ENCODE data around the gene TASP1.
"Not testable (repeated sequence)": the region's sequence is repeated elsewhere in the genome, so short reads cannot be mapped to it uniquely, and the experiment has no call there.

- not testable (repeated sequence) for TF ChIP-seq YY1 (IDR thresholded peaks at IDR 0.05; ENCODE audit: insufficient read depth, insufficient read length); ZNF274 (IDR thresholded peaks at IDR 0.05; ENCODE audit: low read depth, low read length); SUZ12 (IDR thresholded peaks at IDR 0.05; ENCODE audit: extremely low read depth, insufficient read depth, insufficient read length)
These were observed 279.8 kb downstream of the TASP1 start for GRCh38 chr20:13358936-13359335.

Measured in NT2/D1 (cell line).